CD4-positive, alpha-beta memory T cell (primary cell): ENCODE results near the gene FBN2. TPM values are rescaled to one million over a fixed set of nuclear protein-coding genes. Genes with fewer than 3 reads are reported as not detected.

ENCODE experiments used
- CTCF ChIA-PET: fragments of 350-600 bp; sonication (Branson Sonifier 250); formaldehyde crosslinking; loops from one replicate; lab custom pipeline; 2021; ENCODE audit warnings: inconsistent platforms; ENCODE audit not compliant: partially characterized antibody; lab: Charles Lee
- POLR2A ChIA-PET: fragments of 350-600 bp; sonication (Branson Sonifier 250); formaldehyde crosslinking; loops from one replicate; lab custom pipeline; 2021; ENCODE audit not compliant: partially characterized antibody; lab: Charles Lee
- DNase-seq, 5 donors: peaks; one replicate each; pipeline versions ENCODE4 v3.0.0 to v3.0.0-alpha.2; 2020 to 2022; ENCODE audit warnings: mixed read lengths in 1 of 5
- H3K27ac ChIP-seq: one replicate; pipeline ENCODE4 v1.7.0; 2013; ENCODE audit warnings: low read depth, low read length
- H3K27me3 ChIP-seq: 2 replicates; pipeline ENCODE4 v1.7.0; 2013; ENCODE audit warnings: mild to moderate bottlenecking, low read length, moderate library complexity; ENCODE audit not compliant: insufficient read depth
- H3K36me3 ChIP-seq: 2 replicates; pipeline ENCODE4 v1.7.0; 2013; ENCODE audit warnings: mild to moderate bottlenecking, low read length, moderate library complexity; ENCODE audit not compliant: insufficient read depth
- H3K4me1 ChIP-seq: 2 replicates; pipeline ENCODE4 v1.7.0; 2013; ENCODE audit warnings: mild to moderate bottlenecking, low read length, moderate library complexity; ENCODE audit not compliant: insufficient read depth
- H3K4me3 ChIP-seq, 2 donors: one replicate each; pipeline ENCODE4 v1.7.0; 2013; ENCODE audit warnings: low read length in 2 of 2, mild to moderate bottlenecking in 1 of 2
- H3K9me3 ChIP-seq, 2 donors: one replicate each; pipeline ENCODE4 v1.7.0; 2013; ENCODE audit warnings: low read length in 2 of 2, control low read depth in 1 of 2; ENCODE audit not compliant: control insufficient read depth in 1 of 2
- H3K27ac Mint-ChIP-seq, 7 donors: one replicate each; pipeline ENCODE4 v1.8.0; 2020 to 2021; ENCODE audit warnings: mixed read lengths in 7 of 7, mild to moderate bottlenecking in 6 of 7, inconsistent platforms in 3 of 7, moderate library complexity in 3 of 7
- H3K27me3 Mint-ChIP-seq, 2 donors: one replicate each; pipeline ENCODE4 v1.8.0; 2020 to 2021; ENCODE audit warnings: mixed read lengths in 2 of 2
- H3K36me3 Mint-ChIP-seq, 2 donors: one replicate each; pipeline ENCODE4 v1.8.0; 2020 to 2021; ENCODE audit warnings: mixed read lengths in 2 of 2, inconsistent platforms in 1 of 2, mild to moderate bottlenecking in 1 of 2
- H3K4me1 Mint-ChIP-seq, 4 donors: one replicate each; pipeline ENCODE4 v1.8.0; 2020 to 2021; ENCODE audit warnings: mixed read lengths in 4 of 4, mild to moderate bottlenecking in 1 of 4
- H3K4me3 Mint-ChIP-seq, 8 donors: one replicate each; pipeline ENCODE4 v1.8.0; 2020 to 2021; ENCODE audit warnings: mixed read lengths in 8 of 8, mild to moderate bottlenecking in 7 of 8, moderate library complexity in 6 of 8, inconsistent platforms in 3 of 8
- H3K9me3 Mint-ChIP-seq, 8 donors: one replicate each; pipeline ENCODE4 v1.8.0; 2020 to 2021; ENCODE audit warnings: mixed read lengths in 8 of 8, mild to moderate bottlenecking in 5 of 8, inconsistent platforms in 3 of 8, moderate library complexity in 1 of 8
- intact Hi-C: fragments of 100-400 bp; cut with micrococcal nuclease; formaldehyde crosslinking; loops from one replicate; pipeline ENCODE4 v1.15.1; 2023
- polyA plus RNA-seq, 2 donors: library from polyadenylated mRNA; unstranded; fragments of 300-500 nt; fragmentation: Illumina TruSeq; gene quantifications; one replicate each; pipeline ENCODE4 v1.2.3, GENCODE V29; 2021
- total RNA-seq, 2 experiments: library from RNA; stranded (reverse); gene quantifications; one replicate each; pipeline ENCODE4 v1.2.3, GENCODE V29; 2021

The FBN2 gene
- total and polyA plus RNA-seq, 4 experiments from 2014 or later, result 0.15 to 0.30 TPM; not detected in 2

DNA sequence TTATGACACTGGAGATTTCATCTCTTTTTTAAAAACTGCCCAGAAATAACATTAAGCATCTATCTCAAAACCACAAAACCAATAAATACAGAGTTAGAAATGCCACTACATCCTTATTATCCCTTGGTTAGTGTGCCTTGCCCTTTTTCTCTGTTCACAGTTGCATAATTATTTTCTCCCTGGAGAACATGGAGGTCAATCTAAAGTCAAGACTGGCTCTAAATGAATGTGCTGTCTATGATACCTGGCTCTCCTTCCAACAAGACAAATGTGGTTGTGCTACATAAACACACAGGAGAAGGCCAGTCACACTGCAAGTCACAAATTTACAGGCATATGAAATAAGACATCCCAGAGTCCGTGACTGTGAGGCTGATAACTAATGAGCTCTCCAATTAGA lies 2.8 kb downstream of the FBN2 start:
- H3K27ac Mint-ChIP-seq, result no peak overlapping the region
- Histone ChIP-seq H3K36me3 (no peaks in the 10 kb centered on the region), H3K27me3 (peaks cover 3% of the 10 kb centered on the region), H3K9me3 (no peaks in the 10 kb centered on the region), H3K4me3 (no peak overlapping the region), H3K4me1 (no peaks in the 10 kb centered on the region), H3K27ac (no peak overlapping the region)
- peaks cover 0 to 2% (median 0%) of the 10 kb centered on the region in 4 donors for H3K4me1 Mint-ChIP-seq
- intact Hi-C loops, result no loop called here
- no peak overlapping the region for H3K4me3 Mint-ChIP-seq
- H3K9me3 Mint-ChIP-seq, result peaks cover 0 to 8% (median under 1%) of the 10 kb centered on the region in 8 donors
- CTCF ChIA-PET, result no interaction called here
- peaks cover 12 to 21% of the 10 kb centered on the region in 2 donors for H3K27me3 Mint-ChIP-seq
- H3K36me3 Mint-ChIP-seq, result peaks cover 0 to 4% of the 10 kb centered on the region in 2 donors
- DNase-seq, result no peak
- POLR2A ChIA-PET, result no interaction called here

DNA sequence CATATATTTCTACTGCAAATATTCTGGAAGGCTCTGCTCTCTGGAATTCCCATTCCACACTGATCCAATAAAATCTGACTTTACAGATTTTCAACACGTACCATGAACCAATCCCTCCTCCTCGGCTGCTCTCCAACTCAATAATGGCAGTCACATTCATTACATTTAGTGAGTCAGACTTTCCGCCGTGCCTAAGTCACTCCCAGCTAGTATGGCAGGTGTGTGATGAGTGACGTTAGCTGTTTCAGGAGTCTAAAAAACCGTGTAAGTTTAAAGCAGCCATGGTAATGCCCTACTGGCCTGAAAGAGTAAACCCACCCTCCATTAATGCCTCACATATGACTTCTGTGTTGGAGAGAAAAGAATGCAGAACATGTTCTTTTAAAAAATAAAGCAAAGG lies 3.3 kb downstream of the FBN2 start:
- H3K4me1 Mint-ChIP-seq, result peaks cover 0 to 2% (median 0%) of the 10 kb centered on the region in 4 donors
- Histone ChIP-seq H3K4me1 (no peaks in the 10 kb centered on the region), H3K27me3 (no peaks in the 10 kb centered on the region), H3K9me3 (no peaks in the 10 kb centered on the region), H3K27ac (no peak overlapping the region), H3K4me3 (no peak overlapping the region), H3K36me3 (no peaks in the 10 kb centered on the region)
- peaks cover 0 to 8% (median under 1%) of the 10 kb centered on the region in 8 donors for H3K9me3 Mint-ChIP-seq
- ChIA-PET CTCF (no interaction called here), POLR2A (no interaction called here)
- no peak for DNase-seq
- intact Hi-C loops, result no loop called here
- H3K27me3 Mint-ChIP-seq, result peaks cover 12 to 21% of the 10 kb centered on the region in 2 donors
- H3K36me3 Mint-ChIP-seq, result peaks cover 0 to 4% of the 10 kb centered on the region in 2 donors
- H3K4me3 Mint-ChIP-seq, result no peak overlapping the region
- no peak overlapping the region for H3K27ac Mint-ChIP-seq

DNA sequence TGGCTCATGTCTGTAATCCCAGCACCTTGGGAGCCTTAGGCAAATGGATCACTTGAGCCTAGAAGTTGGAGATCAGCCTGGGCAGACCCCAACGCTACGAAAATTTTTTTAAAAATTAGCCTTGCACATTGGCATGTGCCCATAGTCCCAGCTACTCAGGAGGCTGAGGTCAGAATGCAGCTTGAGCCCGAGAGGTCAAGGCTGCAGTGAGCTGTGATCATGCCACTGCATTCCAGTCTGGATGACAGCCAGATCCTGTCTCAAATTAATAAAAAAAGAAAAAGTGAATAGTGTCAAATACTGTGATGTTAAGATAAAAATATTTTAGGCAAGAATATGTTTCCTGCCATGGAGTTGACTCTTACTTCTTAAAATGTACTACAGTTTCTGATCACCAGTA lies 5.3 kb downstream of the FBN2 start:
- Histone ChIP-seq H3K4me3 (no peak overlapping the region), H3K9me3 (no peaks in the 10 kb centered on the region), H3K4me1 (no peaks in the 10 kb centered on the region), H3K36me3 (no peaks in the 10 kb centered on the region), H3K27me3 (no peaks in the 10 kb centered on the region), H3K27ac (no peak overlapping the region)
- ChIA-PET POLR2A (no interaction called here), CTCF (no interaction called here)
- DNase-seq, result no peak
- Mint-ChIP-seq H3K27me3 (peaks cover 9 to 15% of the 10 kb centered on the region in 2 donors), H3K27ac (no peak overlapping the region), H3K9me3 (peaks cover 0 to 5% (median under 1%) of the 10 kb centered on the region in 8 donors), H3K36me3 (peaks cover 0 to 4% of the 10 kb centered on the region in 2 donors), H3K4me3 (no peak overlapping the region), H3K4me1 (peaks cover 0 to 2% (median 0%) of the 10 kb centered on the region in 4 donors)
- intact Hi-C loops, result no loop called here

DNA sequence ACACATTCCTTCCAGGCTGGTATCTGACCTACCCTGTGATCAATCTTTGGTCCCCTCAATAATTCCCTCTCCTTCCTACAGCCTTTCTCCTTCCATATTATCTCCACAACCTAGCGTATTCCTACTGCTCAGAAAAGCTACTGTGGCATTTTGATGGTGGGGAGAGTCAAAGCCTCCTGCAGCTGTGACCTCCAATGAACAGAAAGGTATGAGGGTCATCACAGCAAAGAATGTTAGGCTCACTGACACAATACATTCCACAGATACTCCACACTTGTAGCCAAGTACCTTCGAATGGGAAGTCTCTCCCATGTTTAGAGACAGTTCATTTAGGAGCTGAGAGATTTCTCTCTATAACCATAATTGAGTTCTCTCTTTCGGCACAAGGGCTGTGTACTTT lies 5.9 kb downstream of the FBN2 start:
- H3K27me3 ChIP-seq, result no peaks in the 10 kb centered on the region
- H3K4me1 ChIP-seq, result no peaks in the 10 kb centered on the region
- ChIA-PET CTCF (no interaction called here), POLR2A (no interaction called here)
- intact Hi-C loops, result no loop called here
- H3K4me3 ChIP-seq, result no peak overlapping the region
- H3K27me3 Mint-ChIP-seq, result peaks cover 9 to 14% of the 10 kb centered on the region in 2 donors
- no peak for DNase-seq
- H3K4me1 Mint-ChIP-seq, result peaks cover 0 to 2% (median 0%) of the 10 kb centered on the region in 4 donors
- no peaks in the 10 kb centered on the region for H3K36me3 ChIP-seq
- no peaks in the 10 kb centered on the region for H3K9me3 ChIP-seq
- peaks cover 0 to 5% (median under 1%) of the 10 kb centered on the region in 8 donors for H3K9me3 Mint-ChIP-seq
- peaks cover 0 to 4% of the 10 kb centered on the region in 2 donors for H3K36me3 Mint-ChIP-seq
- no peak overlapping the region for H3K27ac Mint-ChIP-seq
- no peak overlapping the region for H3K27ac ChIP-seq
- no peak overlapping the region for H3K4me3 Mint-ChIP-seq

DNA sequence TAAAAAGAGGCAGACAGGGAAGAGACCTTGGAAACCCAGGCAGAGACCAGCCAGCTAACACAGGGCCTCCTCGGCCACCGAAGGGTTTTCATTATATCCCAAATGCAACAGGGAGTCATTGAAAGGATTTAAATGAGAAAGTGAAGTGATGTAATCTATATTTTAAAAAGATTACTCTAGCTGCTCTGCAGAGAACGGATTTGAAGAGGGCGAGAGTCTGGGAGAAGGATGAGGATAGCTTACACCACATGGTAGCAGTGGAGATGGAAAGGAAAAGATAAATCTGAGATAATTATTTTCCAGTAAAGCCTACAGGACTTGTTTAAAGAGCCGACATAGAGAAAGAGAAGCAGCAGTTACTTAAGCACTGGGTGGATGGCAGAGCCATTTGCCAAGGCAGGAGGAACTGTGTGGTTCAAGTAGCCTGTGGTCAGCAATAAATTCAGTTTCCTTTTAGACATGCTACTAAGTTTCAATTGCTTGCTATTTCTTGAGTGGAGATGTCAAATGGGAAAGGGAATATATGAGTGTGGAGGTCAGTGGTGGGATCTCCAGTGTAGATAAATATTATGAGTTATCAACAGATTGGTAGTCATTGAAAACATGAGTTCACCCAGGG lies 9.3 kb downstream of the FBN2 start:
- POLR2A ChIA-PET, result no interaction called here
- Histone ChIP-seq H3K27me3 (no peaks in the 10 kb centered on the region), H3K27ac (no peak overlapping the region), H3K9me3 (no peaks in the 10 kb centered on the region), H3K4me1 (no peaks in the 10 kb centered on the region), H3K36me3 (no peaks in the 10 kb centered on the region), H3K4me3 (no peak overlapping the region)
- H3K36me3 Mint-ChIP-seq, result no peaks in the 10 kb centered on the region
- H3K4me1 Mint-ChIP-seq, result no peaks in the 10 kb centered on the region
- intact Hi-C loops, result no loop called here
- H3K27me3 Mint-ChIP-seq, result peaks cover 0 to 2% of the 10 kb centered on the region in 2 donors
- peaks cover 0 to 2% (median 0%) of the 10 kb centered on the region in 8 donors for H3K9me3 Mint-ChIP-seq
- no peak overlapping the region for H3K4me3 Mint-ChIP-seq
- H3K27ac Mint-ChIP-seq, result no peak overlapping the region
- no peak for DNase-seq
- CTCF ChIA-PET, result no interaction called here

DNA sequence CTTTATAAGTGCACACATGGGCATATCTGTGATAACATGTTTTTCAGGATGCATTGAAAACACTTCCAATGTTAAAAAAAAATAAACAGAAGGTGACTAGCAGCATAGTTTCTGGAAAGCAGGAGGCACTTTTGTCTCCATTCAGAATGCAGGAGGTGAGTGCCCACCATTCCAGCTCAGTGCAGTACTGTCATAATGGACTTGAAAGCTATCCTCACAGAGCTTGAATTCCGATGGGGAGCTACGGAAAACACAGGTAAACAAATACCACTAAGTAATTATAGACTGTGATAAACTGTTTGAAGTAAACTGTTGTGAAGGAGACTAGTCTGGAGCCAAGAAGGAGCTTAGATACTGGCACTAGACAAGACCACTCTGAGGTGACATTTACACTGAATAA lies 9.9 kb downstream of the FBN2 start:
- POLR2A ChIA-PET, result no interaction called here
- DNase-seq, result no peak

DNA sequence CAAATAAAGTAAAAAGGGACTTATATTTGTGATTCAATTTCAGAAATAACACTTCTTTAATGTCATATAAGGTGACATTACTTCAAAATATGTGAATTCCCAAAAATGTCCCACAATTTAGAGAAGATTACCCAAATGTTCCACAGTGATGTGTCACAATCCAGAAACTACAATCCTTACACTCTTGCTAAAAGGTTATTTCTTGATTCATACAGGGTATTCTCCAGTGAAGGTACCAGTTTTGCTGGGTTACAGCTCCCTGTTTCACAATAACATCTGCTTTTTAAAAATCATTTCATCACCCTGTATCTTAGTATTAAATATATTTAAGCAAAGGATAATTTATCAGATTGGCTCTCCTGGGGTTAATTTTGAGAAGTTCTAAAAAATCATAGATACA lies 11.0 kb downstream of the FBN2 start:
- Histone ChIP-seq H3K4me1 (no peaks in the 10 kb centered on the region), H3K9me3 (no peaks in the 10 kb centered on the region), H3K27ac (no peak overlapping the region), H3K36me3 (no peaks in the 10 kb centered on the region), H3K4me3 (no peak overlapping the region), H3K27me3 (no peaks in the 10 kb centered on the region)
- H3K4me3 Mint-ChIP-seq, result no peak overlapping the region
- H3K27ac Mint-ChIP-seq, result no peak overlapping the region
- no peaks in the 10 kb centered on the region for H3K4me1 Mint-ChIP-seq
- H3K36me3 Mint-ChIP-seq, result no peaks in the 10 kb centered on the region
- H3K9me3 Mint-ChIP-seq, result peaks cover 0 to 2% (median 0%) of the 10 kb centered on the region in 8 donors
- intact Hi-C loops, result no loop called here
- ChIA-PET CTCF (no interaction called here), POLR2A (no interaction called here)
- no peak for DNase-seq
- peaks cover 0 to 2% of the 10 kb centered on the region in 2 donors for H3K27me3 Mint-ChIP-seq

More for the DNA sequence above, 9.9 kb downstream of the FBN2 start:
- CTCF ChIA-PET, result no interaction called here
- Histone ChIP-seq H3K36me3 (no peaks in the 10 kb centered on the region), H3K27ac (no peak overlapping the region), H3K4me3 (no peak overlapping the region), H3K9me3 (no peaks in the 10 kb centered on the region), H3K27me3 (no peaks in the 10 kb centered on the region), H3K4me1 (no peaks in the 10 kb centered on the region)
- intact Hi-C loops, result no loop called here
- Mint-ChIP-seq H3K36me3 (no peaks in the 10 kb centered on the region), H3K27ac (no peak overlapping the region), H3K4me3 (no peak overlapping the region), H3K4me1 (no peaks in the 10 kb centered on the region), H3K27me3 (peaks cover 0 to 2% of the 10 kb centered on the region in 2 donors), H3K9me3 (peaks cover 0 to 2% (median 0%) of the 10 kb centered on the region in 8 donors)
